WI38 (cell line): ENCODE results near the gene PCK1.

Source experiments
- H3K4me3 ChIP-seq: 2 replicates; pipeline ENCODE4 v1.5.1; 2011; ENCODE audit warnings: low read depth, mild to moderate bottlenecking, control low read depth, low read length
- TF ChIP-seq, protein P1 (sequence below): IDR thresholded peaks from 2 replicates; pipeline ENCODE4 v1.5.1; 2012; ENCODE audit warnings: low read depth, mild to moderate bottlenecking, control low read depth, low read length

The PCK1 gene

DNA sequence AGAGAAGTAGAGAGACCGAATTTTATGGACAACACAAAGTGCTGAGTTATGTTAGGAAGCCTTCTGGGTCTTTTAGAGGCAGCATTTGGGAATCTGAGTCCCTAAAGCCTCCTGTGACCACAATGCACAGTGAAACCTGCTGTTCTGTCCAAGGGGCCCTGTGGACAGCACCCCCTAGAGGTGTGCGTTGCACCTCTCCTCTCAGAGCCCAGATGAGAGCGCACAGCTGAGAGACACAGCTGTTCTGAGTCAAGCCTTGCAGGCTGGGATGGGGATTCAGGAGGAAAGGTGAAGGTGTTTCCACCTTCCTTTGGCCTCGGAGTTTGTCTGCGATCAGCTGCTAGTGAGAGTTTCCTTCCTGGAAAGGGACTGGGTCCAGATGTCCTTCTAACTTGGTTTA is 13.0 kb downstream of the PCK1 start:
- H3K4me3 ChIP-seq = no peak overlapping the region
- TF ChIP-seq, protein P1, sequence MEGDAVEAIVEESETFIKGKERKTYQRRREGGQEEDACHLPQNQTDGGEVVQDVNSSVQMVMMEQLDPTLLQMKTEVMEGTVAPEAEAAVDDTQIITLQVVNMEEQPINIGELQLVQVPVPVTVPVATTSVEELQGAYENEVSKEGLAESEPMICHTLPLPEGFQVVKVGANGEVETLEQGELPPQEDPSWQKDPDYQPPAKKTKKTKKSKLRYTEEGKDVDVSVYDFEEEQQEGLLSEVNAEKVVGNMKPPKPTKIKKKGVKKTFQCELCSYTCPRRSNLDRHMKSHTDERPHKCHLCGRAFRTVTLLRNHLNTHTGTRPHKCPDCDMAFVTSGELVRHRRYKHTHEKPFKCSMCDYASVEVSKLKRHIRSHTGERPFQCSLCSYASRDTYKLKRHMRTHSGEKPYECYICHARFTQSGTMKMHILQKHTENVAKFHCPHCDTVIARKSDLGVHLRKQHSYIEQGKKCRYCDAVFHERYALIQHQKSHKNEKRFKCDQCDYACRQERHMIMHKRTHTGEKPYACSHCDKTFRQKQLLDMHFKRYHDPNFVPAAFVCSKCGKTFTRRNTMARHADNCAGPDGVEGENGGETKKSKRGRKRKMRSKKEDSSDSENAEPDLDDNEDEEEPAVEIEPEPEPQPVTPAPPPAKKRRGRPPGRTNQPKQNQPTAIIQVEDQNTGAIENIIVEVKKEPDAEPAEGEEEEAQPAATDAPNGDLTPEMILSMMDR = no peak

DNA sequence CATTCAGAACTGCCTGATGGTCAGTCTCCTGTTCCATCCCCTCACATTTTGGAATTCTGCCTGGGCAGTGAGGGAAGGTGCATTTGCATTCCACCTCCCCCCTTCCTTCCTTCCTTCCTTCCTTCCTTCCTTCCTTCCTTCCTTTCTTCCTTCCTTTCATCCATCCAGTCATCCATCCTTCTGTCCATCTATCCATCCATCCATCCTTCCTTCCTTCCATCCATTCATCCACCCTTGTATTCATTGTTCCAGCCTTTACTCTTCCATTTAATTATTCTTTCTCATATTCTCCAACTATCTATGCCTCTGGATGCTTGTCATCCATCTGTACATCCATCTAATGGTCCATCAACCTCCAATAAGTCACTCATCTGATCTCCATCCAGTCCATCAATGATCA is 14.0 kb downstream of the PCK1 start:
- TF ChIP-seq, protein P1 = no peak
- H3K4me3 ChIP-seq = no peak overlapping the region

DNA sequence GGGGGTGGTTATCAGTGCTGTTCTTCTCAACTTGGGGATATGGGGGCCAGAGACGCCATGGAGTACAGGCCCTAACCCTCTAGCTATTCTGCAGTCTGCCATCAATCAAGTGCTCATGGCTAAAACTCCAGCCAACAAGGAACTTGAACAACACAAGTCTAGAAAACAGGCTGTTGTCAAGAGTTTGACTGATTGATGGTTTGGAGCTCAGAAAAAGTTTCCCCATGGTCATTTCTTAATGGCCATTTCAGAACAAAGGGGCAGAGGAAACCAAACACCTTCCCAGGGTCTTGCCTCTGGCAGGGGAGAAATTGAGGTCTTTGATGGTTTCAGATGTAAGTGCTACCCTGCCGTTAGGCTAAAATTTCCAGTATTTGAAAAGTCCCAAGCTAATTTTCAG is 15.1 kb downstream of the PCK1 start:
- TF ChIP-seq, protein P1 = no peak
- no peak overlapping the region for H3K4me3 ChIP-seq

DNA sequence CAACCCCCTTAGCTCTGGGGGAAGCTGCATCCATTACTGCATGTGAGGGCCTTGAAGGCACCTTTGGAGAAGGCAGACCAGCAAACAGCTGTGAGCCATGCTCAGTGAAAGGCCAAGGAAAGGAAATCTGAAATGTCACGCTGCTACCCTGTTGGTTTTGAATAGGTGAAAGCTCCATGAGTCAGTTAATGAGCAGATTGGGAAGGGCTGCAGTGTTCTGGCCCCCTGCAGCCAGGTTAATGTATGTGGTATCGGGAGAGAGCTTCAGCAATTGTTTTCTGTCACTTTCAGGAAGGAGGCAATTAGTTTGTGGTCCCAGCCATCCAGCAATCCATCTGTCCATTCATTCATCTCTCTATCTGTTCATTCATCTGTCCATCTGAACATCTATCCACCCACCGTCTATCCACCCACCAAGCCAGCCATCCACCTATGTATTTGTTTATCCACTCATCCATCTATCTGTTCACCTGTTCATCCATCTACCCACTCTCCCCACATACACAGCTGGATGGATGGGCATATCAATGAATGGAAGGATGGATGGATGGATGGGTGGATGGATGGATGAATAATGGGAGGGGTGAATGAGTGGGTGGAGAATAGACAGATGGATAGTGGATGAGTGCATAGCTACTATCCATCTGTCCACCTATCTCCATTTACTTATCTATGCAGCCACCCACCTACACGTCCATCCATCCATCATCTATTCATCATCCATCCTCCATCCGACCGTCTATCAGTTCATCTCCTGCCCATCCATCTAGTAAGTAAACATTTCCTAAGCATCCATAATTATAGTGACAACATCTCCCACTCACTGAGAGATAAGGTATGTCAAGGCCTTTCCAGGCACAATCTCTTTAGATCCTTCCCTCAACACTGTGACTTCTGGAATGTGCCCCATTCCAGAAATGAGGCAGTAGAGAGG is 16.0 kb downstream of the PCK1 start:
- TF ChIP-seq, protein P1 = no peak
- no peak overlapping the region for H3K4me3 ChIP-seq

DNA sequence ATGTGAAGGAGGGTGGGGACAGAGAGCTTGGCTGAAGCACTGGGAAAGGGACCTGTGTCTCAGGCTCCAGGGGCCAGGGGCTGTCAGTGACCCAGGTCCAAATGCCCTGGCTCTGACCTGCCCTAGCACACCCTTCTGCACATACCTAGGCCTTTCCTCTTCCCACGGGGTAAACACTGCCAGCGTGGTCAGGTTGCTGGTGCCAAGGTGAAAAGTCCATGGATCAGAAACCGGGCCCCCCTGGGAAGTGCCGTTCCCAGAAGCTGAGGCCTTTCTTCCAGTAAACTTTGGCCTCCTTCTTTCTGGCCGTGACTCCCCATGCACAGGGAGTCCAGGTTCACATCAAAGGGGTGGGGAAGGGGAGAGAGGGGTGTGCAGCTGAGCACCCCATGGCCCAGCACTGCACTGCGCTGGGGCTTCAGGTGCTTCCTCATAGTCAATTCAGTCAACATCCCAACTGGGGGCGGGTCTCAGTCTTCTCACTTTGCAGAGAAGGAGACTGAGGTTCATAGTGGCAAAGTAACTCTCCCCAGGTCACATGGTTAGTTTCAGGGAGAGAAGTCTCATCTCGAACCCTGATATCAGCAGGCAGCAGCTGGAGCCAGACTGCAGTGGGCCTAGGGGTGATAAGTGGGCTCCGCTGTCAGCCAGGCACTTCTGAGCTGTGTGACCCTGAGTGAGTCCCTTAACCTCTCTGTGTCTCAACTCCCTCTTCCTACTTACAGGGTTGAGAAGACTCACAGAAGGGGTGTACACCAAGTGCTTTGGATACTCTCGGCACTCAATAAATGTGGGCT is 17.0 kb downstream of the PCK1 start:
- TF ChIP-seq, protein P1 = no peak

DNA sequence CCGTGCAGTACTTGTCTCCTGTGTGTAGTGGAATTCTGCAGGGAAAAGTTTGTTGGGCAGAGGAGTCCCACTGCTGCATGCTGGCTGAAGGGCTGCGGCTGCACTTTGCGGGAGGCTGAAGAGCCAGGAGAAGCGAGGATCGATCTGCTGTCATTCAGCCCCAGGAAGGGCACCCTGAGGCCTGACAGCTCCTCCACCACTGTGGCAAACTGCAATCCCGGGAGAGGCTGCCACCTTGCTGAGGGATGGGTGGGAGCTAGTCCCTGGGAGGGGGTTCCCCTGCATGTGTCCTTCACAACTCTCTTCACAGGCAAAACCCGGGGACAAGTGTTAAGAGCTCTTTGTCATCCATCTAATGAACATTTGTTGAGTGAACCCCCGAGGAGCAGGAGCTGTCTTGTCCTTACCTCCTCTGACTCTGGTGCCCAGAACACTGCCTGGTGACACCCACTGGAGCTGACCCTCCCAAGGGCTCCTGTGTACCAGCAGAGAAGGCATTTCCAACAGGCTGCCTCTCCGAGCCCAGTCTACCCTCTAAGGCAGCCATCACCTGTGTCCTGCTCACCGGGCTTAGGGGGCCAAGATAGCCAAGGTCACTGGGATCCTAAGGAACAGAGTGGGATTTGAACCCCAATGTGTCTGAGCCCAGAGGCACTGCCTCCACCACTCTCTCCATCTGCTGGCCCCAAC is 17.7 kb downstream of the PCK1 start:
- no peak overlapping the region for H3K4me3 ChIP-seq
- TF ChIP-seq, protein P1 = no peak

More for the DNA sequence above, 17.0 kb downstream of the PCK1 start:
- no peak overlapping the region for H3K4me3 ChIP-seq
